Renal cortical epithelial cell (primary cell): Measurements from ENCODE around the gene TBC1D24. TPM values are rescaled to one million over a fixed set of nuclear protein-coding genes. Genes with fewer than 3 reads are reported as not detected.
"Not testable (repeated sequence)": the region's sequence is repeated elsewhere in the genome, so short reads cannot be mapped to it uniquely, and the experiment has no call there.

ENCODE experiments used
- DNase-seq: peaks from one replicate; pipeline ENCODE4 v3.0.0-alpha.2; 2011; ENCODE audit warnings: low read depth
- total RNA-seq: library from RNA; depleted of rRNA; stranded (reverse); fragments of >200 nt; gene quantifications from 2 replicates; pipeline ENCODE4 v1.2.3, GENCODE V29; 2014

Gene TBC1D24
- total RNA-seq, 1 donor from 2014 or later = 18.3 TPM

GRCh38 chr16:2468725-2469398 lies 6.1 kb upstream of the TBC1D24 start:
- no peak for DNase-seq

DNA sequence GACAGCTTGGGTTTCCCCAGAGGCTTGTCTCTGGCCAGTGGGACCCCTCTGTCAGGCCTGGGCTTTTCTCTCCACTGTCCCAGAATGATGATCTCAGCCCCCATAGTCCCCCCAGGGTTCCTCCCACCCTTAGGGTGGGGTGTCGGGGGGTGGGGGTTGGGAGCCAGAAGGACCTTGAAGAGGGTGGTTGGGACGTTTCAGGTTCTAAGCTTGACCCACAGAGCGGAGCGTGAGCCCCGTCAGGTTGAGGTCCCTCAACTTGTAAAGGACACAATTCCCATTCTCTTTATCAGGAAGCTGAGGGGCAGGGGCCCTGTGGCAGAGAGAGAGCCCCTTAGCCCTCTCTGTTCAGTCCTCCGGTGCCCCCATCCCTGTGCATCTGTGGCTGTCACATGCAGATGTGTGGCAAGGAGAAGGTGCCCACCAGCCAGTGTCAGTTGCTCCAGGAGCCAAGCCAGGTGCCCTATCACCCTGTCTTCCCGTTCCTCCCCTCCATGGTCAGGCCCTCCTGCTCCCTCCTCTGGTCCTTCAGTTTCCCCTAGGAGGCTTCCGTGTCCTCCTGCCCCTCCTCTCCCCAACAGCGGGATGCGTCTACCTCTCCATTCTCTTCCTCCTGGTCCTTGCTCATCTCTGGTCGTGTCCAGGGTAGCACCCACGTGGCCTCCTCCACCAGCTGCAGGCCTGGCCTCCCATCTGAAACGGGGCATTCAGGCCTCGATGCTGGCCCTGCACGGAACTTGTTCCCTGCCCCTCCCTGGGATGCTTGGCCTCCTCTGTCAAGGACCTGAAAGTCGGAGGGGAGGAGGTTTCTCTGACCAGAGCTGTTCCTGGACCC lies 5.3 kb upstream of the TBC1D24 start:
- no peak for DNase-seq

DNA sequence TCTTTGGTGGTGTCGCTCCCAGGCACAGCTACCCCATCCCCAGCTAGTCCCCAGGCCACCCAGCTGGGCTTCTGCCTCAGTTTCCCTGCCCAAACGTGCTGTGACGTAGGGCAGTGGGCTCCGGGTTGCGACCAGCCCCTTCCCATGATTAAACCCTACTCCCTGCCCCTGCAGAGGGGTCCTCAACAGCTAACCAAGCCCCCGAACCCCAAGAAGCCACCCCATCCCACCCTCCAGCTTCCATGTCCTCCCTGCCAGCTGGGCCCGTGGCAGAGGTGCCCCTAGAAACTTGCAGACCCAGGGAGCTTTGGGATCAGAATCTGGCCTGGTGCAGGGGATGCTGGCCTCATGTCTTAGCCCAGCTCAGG lies 4.7 kb upstream of the TBC1D24 start:
- DNase-seq = no peak

DNA sequence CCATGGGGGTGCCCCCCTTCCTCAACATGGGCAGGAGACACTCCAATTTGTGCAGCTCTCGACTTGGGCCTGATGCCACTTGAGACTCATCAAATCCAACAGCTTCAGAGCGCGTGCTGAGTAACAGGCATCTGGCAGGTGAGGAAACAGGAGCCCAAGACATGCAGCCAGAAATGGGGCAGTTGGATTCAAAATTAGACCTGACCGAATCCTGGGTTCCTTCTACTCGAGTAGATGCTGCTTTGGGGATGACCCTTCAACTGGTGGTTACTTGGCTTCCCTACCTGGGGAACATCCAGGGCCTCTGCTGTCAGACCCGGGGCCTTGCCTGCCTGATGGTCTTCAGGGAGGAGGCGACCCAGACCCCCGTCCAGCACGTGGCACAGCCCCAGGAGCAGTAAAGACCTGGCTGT lies 4.3 kb upstream of the TBC1D24 start:
- DNase-seq = no peak

GRCh38 chr16:2471016-2471652 lies 3.8 kb upstream of the TBC1D24 start, which contains the start of gene NTN3:
NTN3 (plus strand) TSS chr16:2471297; CDS start chr16:2471702, 405 bp downstream.
- no peak for DNase-seq

GRCh38 chr16:2471653-2472487 lies 3.1 kb upstream of the TBC1D24 start:
- no peak for DNase-seq

DNA sequence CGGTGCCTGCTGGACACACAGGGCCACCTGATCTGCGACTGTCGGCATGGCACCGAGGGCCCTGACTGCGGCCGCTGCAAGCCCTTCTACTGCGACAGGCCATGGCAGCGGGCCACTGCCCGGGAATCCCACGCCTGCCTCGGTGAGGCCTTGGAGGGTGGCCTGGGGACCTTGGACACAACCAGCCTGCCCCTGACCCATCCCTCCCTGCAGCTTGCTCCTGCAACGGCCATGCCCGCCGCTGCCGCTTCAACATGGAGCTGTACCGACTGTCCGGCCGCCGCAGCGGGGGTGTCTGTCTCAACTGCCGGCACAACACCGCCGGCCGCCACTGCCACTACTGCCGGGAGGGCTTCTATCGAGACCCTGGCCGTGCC lies 2.5 kb upstream of the TBC1D24 start:
- DNase-seq = no peak

- DNase-seq = no peak
Observed at GRCh38 chr16:2472885-2473445, 2.0 kb upstream of the TBC1D24 start.

DNA sequence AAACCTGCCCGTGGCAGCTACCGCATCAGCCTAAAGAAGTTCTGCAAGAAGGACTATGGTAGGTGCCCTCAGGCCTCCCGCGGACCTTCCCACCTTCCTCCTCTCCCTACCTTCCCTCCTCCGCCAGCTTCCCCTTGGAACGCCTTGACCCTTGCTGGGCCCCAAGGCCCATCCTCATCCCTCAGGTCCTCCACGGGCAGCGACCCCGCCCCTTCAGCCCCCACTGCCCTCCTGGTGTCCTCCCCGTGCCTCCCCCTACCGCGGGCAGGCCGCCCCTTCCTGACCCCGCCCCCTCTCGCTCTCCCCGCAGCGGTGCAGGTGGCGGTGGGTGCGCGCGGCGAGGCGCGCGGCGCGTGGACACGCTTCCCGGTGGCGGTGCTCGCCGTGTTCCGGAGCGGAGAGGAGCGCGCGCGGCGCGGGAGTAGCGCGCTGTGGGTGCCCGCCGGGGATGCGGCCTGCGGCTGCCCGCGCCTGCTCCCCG lies 1.4 kb upstream of the TBC1D24 start:
- DNase-seq = no peak

DNA sequence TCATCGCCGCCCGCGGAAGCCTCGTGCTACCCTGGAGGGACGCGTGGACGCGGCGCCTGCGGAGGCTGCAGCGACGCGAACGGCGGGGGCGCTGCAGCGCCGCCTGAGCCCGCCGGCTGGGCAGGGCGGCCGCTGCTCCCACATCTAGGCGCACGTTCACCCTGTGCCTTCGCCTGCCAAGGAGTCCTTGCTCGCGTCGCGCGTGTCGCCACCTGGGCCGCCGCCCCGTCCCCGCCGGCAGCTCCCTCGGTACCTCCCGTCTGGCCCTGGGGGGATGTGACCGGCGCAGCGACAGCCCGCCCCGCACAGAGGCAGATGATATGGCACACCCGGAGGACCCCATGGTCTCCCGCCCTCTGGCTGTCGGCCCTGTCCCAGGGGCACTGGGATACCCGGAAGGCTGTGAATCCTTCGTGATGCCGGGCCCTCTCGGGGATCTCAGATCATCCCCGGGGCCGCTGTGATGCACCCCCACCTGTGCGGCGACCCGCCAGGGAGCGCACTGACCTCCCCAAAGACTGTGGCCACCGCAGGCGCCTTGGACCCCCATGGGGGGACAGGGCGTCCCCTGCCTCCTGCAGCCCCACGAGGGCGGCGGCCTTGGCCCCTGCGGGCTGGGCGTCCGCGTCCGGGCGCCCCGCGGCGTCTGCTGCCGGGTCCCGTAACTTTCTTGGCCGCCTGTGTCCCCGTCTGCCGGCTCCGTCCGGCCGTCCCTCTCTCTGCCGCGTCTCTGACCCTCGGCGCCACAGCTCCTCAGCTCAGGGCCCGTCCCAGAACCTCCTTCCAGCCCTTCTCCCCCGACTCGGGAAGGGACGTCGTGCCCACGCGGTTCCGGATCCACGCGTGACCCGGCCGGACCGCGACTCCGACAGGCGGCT lies 689 bp upstream of the TBC1D24 start:
- DNase-seq = no peak

- no peak for DNase-seq
Observed at GRCh38 chr16:2475413-2476344, 752 bp downstream of the TBC1D24 start.

- DNase-seq = no peak
Observed at GRCh38 chr16:2476345-2476720, 1.4 kb downstream of the TBC1D24 start.

GRCh38 chr16:2476741-2477140 lies 1.8 kb downstream of the TBC1D24 start:
- no peak for DNase-seq

GRCh38 chr16:2477327-2477726 lies 2.4 kb downstream of the TBC1D24 start:
- DNase-seq = no peak

DNA sequence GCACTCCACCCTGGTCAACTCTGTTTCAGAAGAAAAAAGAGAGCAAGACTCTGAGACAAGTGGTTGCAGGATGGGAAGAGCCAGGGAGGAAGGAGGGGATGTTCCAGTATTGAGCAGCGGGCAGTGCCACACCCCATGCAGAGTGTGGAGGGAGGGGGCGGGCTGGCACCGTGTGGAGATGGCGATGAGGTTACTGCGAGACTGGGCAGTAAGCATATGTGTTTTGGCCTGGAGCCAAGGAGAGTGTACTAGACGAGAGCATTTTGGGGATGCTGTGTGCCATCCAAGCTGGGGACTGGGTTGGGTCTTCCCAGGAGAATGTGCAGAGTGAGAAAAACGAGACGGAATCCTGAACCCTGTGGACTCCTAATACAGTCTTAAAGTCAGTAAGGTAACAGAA lies 3.4 kb downstream of the TBC1D24 start:
- DNase-seq = no peak

DNA sequence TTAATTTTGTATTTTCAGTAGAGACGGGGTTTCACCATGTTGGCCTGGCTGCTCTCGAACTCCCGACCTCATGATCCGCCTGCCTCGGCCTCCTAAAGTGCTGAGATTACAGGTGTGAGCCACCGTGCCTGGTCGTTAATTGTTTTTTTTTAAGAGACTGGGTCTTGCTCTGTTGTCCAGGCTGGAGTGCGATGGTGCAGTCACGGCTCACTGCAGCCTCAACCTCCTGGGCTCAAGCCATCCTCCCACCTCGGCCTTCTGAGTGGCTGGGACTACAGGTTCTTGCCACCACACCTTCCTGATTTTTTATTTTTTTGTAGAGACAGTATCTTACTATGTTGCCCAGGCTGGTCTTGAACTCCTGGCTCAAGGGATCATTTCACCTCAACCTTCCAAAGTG lies 5.1 kb downstream of the TBC1D24 start:
- DNase-seq = not testable (repeated sequence)

GRCh38 chr16:2480948-2481347 lies 6.0 kb downstream of the TBC1D24 start:
- DNase-seq = no peak

DNA sequence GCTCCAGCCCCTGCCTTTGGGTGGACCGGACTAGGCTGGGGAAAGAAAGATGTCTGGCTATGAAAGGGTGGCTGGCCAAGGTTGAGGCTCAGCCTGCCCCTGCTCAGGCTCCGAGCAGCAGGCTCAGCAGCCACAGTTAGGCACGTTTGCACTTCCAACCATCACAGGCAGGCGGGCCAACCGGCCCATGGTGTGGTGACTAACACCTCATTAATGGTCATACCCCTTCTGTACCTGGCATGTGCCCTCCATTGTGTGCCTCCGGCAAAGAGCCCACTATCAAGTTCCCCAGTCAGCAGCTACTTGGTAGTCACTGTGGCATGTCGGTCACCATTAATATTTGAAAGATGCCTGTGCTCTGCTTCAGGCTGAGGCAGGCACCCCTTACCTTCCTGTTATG lies 6.7 kb downstream of the TBC1D24 start:
- peak; percentile 75 for DNase-seq

GRCh38 chr16:2482249-2482648 lies 7.3 kb downstream of the TBC1D24 start:
- DNase-seq = no peak
